T-cell (primary cell): ENCODE data around the gene DCT. TPM values are rescaled to one million over a fixed set of nuclear protein-coding genes. Genes with fewer than 3 reads are reported as not detected.
"Not testable (repeated sequence)": the region's sequence is repeated elsewhere in the genome, so short reads cannot be mapped to it uniquely, and the experiment has no call there.

Source experiments
- ATAC-seq, 4 experiments: fragments of 200-7000 bp in 3 of 4; fragments of 150-1000 bp in 1 of 4; cut with Tn5 transposase; replicated peaks in 1 of 4; 1 replicate in 3 of 4; 2 replicates in 1 of 4; pipeline ENCODE4 v1.10.0; 2021; ENCODE audit warnings: moderate library complexity in 3 of 4, mild to moderate bottlenecking in 2 of 4, moderate number of reproducible peaks in 1 of 4
- CTCF ChIA-PET, 2 donors: fragments of 300-600 bp; sonication (Branson Sonifier 250); formaldehyde crosslinking; loops; one replicate each; lab custom pipeline; 2022; ENCODE audit warnings: antibody characterized with exemption in 2 of 2; lab: Charles Lee
- POLR2A ChIA-PET, 2 donors: fragments of 300-600 bp; sonication (Branson Sonifier 250); formaldehyde crosslinking; loops; one replicate each; lab custom pipeline; 2022; ENCODE audit warnings: antibody characterized with exemption in 2 of 2; lab: Charles Lee
- DNase-seq, 35 experiments: peaks; one replicate each; pipeline versions ENCODE4 v3.0.0 to v3.0.0-alpha.2; 2013 to 2023
- H3K27ac ChIP-seq: one replicate; pipeline ENCODE4 v1.5.1; 2013; ENCODE audit warnings: low read length
- H3K27me3 ChIP-seq, 2 experiments: replicated peaks in 1 of 2; 1 replicate in 1 of 2; 2 replicates in 1 of 2; pipeline versions ENCODE4 v1.6.1 to v1.7.0; 2013; ENCODE audit warnings: low read length in 1 of 2, mixed read lengths in 1 of 2; ENCODE audit not compliant: control insufficient read depth in 2 of 2, insufficient read depth in 2 of 2; ENCODE audit errors: extremely low read depth in 1 of 2
- H3K36me3 ChIP-seq, 2 donors: 1 replicate in 1 of 2; 2 replicates in 1 of 2; pipeline versions ENCODE4 v1.6.1 to v1.7.0; 2013; ENCODE audit warnings: low read length in 1 of 2; ENCODE audit not compliant: control insufficient read depth in 2 of 2, insufficient read depth in 1 of 2; ENCODE audit errors: extremely low read depth in 1 of 2
- H3K4me1 ChIP-seq, 2 experiments: 1 replicate in 1 of 2; 2 replicates in 1 of 2; pipeline versions ENCODE4 v1.6.1 to v1.7.0; 2013; ENCODE audit warnings: low read length in 2 of 2, mixed read lengths in 1 of 2; ENCODE audit not compliant: insufficient read depth in 2 of 2, control insufficient read depth in 1 of 2; ENCODE audit errors: extremely low read depth in 1 of 2
- H3K4me3 ChIP-seq, 2 donors: 1 replicate in 1 of 2; 2 replicates in 1 of 2; pipeline versions ENCODE4 v1.5.1 to v1.7.0; 2013; ENCODE audit warnings: mild to moderate bottlenecking in 2 of 2, low read length in 1 of 2, moderate library complexity in 1 of 2; ENCODE audit not compliant: control insufficient read depth in 1 of 2; ENCODE audit errors: extremely low read depth in 1 of 2
- H3K9me3 ChIP-seq: 2 replicates; pipeline ENCODE4 v1.7.0; 2013
- H3K27ac Mint-ChIP-seq, 2 donors: one replicate each; pipeline ENCODE4 v1.8.0; 2020 to 2021; ENCODE audit warnings: mild to moderate bottlenecking in 2 of 2, mixed read lengths in 2 of 2
- H3K27me3 Mint-ChIP-seq, 2 donors: one replicate each; pipeline ENCODE4 v1.8.0; 2021 to 2022; ENCODE audit warnings: mixed read lengths in 2 of 2
- H3K36me3 Mint-ChIP-seq: one replicate; pipeline ENCODE4 v1.8.0; 2021; ENCODE audit warnings: mixed read lengths
- H3K4me1 Mint-ChIP-seq, 3 donors: one replicate each; pipeline ENCODE4 v1.8.0; 2020 to 2022; ENCODE audit warnings: mixed read lengths in 3 of 3, mild to moderate bottlenecking in 1 of 3
- H3K4me3 Mint-ChIP-seq, 3 donors: one replicate each; pipeline ENCODE4 v1.8.0; 2020 to 2022; ENCODE audit warnings: mild to moderate bottlenecking in 3 of 3, mixed read lengths in 3 of 3, moderate library complexity in 3 of 3
- H3K9me3 Mint-ChIP-seq, 3 donors: one replicate each; pipeline ENCODE4 v1.8.0; 2020 to 2022; ENCODE audit warnings: mixed read lengths in 3 of 3
- WGBS: methylation state at CpG from one replicate; pipeline ENCODE4 v1.1.5; 2013; ENCODE audit warnings: missing lambda C conversion rate; ENCODE audit not compliant: insufficient coverage; 5-methylcytosine and 5-hydroxymethylcytosine counted together
- total RNA-seq, 35 experiments: library from RNA in 6 of 35; stranded (reverse) in 6 of 35; fragments of 120-200 nt in 1 of 35; gene quantifications; one replicate each; pipeline versions ENCODE4 v1.2.1 to v1.2.4 and lab custom pipeline; 2013 to 2026

DCT gene
- under 1 TPM; 0.19 to 0.79 (median 0.43) TPM for total RNA-seq
- total RNA-seq (2013), result 0.55 TPM
- total RNA-seq (lab: John Stamatoyannopoulos, UW), result 0 to 3.0 (median 0.19) reads per million in 29 experiments

DNA sequence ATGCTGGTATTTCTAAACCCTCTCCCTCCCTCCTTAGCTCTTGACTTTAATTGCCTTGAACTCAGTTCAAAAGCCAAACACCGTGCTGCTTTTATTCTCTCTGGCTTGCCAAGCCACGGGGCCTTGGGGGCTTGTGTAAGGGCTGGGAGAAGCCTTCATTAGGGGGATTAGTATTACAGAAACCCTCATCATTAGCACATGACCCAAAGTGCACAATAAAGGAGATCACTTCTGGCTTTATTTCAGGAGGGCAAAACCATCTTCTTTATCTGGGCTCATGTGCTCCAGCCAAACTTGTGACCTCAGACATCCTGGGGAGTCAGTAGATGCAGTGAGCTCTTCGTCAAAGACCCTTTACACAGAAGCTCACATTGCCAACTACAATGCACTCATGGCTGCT is at the start of gene DCT:
Gene DCT (minus strand): TSS at position 67 of the 400 bp plus-strand sequence. CDS start 427 bp downstream, outside the sequence.
- DNase-seq, result no peak
- H3K4me1 Mint-ChIP-seq, result no peaks in the 10 kb centered on the region
- H3K4me3 Mint-ChIP-seq, result no peak within 1 kb of the TSS
- no peak within 1 kb of the TSS for H3K27ac Mint-ChIP-seq
- no peaks in the 10 kb centered on the region for H3K36me3 Mint-ChIP-seq
- H3K27me3 Mint-ChIP-seq, result peaks cover 4 to 5% of the 10 kb centered on the region in 2 donors
- Histone ChIP-seq H3K4me1 (no peaks in the 10 kb centered on the region), H3K36me3 (no peaks in the 10 kb centered on the region), H3K27me3 (peaks cover 0 to 10% of the 10 kb centered on the region in 2 experiments), H3K27ac (no peak within 1 kb of the TSS), H3K9me3 (no peaks in the 10 kb centered on the region), H3K4me3 (no peak within 1 kb of the TSS)
- POLR2A ChIA-PET, result no interaction called here
- WGBS, result 40% methylated on average over 1 of the region's 3 CpGs
- ATAC-seq, result no peak
- CTCF ChIA-PET, result no interaction called here
- no peaks in the 10 kb centered on the region for H3K9me3 Mint-ChIP-seq

DNA sequence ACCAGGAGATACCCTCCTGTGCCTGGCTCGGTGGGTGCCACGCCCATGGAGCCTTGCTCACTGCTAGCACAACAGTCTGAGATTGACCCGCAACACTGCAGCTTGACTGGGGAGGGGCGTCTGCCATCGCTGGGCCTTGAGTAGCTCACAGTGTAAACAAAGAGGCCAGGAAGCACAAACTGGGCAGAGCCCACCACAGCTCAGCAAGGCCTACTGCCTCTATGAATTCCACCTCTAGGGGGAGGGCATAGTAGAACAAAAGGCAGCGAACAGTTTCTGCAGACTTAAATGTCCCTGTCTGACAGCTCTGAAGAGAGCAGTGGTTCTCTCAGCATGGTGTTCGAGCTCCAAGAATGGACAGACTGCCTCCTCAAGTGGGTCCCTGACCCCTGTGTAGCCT is 47.5 kb upstream of the DCT start:
- H3K27me3 ChIP-seq, result peaks cover 0 to 12% of the 10 kb centered on the region in 2 experiments
- H3K27ac ChIP-seq, H3K27me3 Mint-ChIP-seq, H3K36me3 Mint-ChIP-seq, H3K4me1 ChIP-seq, H3K4me3 Mint-ChIP-seq, DNase-seq, CTCF ChIA-PET, H3K36me3 ChIP-seq, H3K4me1 Mint-ChIP-seq, H3K27ac Mint-ChIP-seq, POLR2A ChIA-PET, H3K9me3 ChIP-seq, H3K4me3 ChIP-seq, ATAC-seq: not testable (repeated sequence)
- 76% methylated on average over 7 of the region's 7 CpGs for WGBS
- H3K9me3 Mint-ChIP-seq, result peaks cover 0 to 18% (median 4%) of the 10 kb centered on the region in 3 donors

DNA sequence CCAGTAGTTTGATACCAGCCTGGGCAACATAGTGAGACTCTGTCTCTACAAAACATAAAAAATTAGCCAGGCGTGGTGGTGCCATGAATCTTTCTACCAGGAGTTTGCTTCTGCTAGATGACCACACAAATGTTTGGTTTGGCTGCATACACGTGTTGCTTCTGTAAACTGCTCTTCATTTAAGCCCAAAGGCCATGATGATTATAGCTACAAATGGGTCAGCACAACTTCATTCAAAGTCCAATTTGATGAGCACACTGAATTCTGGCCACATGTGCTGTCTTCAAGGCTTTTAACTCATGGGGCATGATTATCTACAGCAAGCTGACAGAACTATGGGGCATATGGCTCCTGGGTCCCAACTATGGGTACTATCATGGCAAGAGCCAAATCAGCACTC is 46.3 kb upstream of the DCT start:
- no peaks in the 10 kb centered on the region for H3K36me3 ChIP-seq
- no peak for ATAC-seq
- peaks cover 0 to 12% of the 10 kb centered on the region in 2 experiments for H3K27me3 ChIP-seq
- no peak overlapping the region for H3K4me3 ChIP-seq
- H3K36me3 Mint-ChIP-seq, result peaks cover 5% of the 10 kb centered on the region
- ChIA-PET CTCF (no interaction called here), POLR2A (no interaction called here)
- H3K9me3 Mint-ChIP-seq, result peaks cover 0 to 13% (median 4%) of the 10 kb centered on the region in 3 donors
- H3K27me3 Mint-ChIP-seq, result peaks cover 4 to 9% of the 10 kb centered on the region in 2 donors
- no peak for DNase-seq
- no peaks in the 10 kb centered on the region for H3K4me1 ChIP-seq
- H3K27ac ChIP-seq, result no peak overlapping the region
- H3K9me3 ChIP-seq, result no peaks in the 10 kb centered on the region
- H3K4me1 Mint-ChIP-seq, result peaks cover 0 to 5% (median 0%) of the 10 kb centered on the region in 3 donors
- H3K27ac Mint-ChIP-seq, result no peak overlapping the region
- WGBS, result 85% methylated on average over 2 of the region's 2 CpGs
- H3K4me3 Mint-ChIP-seq, result no peak overlapping the region

GRCh38 chr13:94524407-94524806 is 44.9 kb upstream of the DCT start:
- peaks cover 4 to 6% of the 10 kb centered on the region in 2 donors for H3K27me3 Mint-ChIP-seq
- ChIA-PET CTCF (no interaction called here), POLR2A (no interaction called here)
- peaks cover 0 to 12% of the 10 kb centered on the region in 2 experiments for H3K27me3 ChIP-seq
- no peak overlapping the region for H3K4me3 ChIP-seq
- no peaks in the 10 kb centered on the region for H3K4me1 ChIP-seq
- DNase-seq (no peak), ATAC-seq (no peak)
- H3K9me3 Mint-ChIP-seq, result peaks cover 0 to 8% (median 3%) of the 10 kb centered on the region in 3 donors
- no peaks in the 10 kb centered on the region for H3K36me3 ChIP-seq
- no peaks in the 10 kb centered on the region for H3K9me3 ChIP-seq
- H3K36me3 Mint-ChIP-seq, result peaks cover 5% of the 10 kb centered on the region
- no peak overlapping the region for H3K4me3 Mint-ChIP-seq
- no peak overlapping the region for H3K27ac ChIP-seq
- peaks cover 0 to 5% (median 0%) of the 10 kb centered on the region in 3 donors for H3K4me1 Mint-ChIP-seq
- H3K27ac Mint-ChIP-seq, result no peak overlapping the region
- 83% methylated on average over 7 of the region's 7 CpGs for WGBS

- no peaks in the 10 kb centered on the region for H3K36me3 Mint-ChIP-seq
- peaks cover 0 to 3% of the 10 kb centered on the region in 2 experiments for H3K27me3 ChIP-seq
- H3K9me3 ChIP-seq, result no peaks in the 10 kb centered on the region
- no peak overlapping the region for H3K27ac Mint-ChIP-seq
- DNase-seq (no peak), ATAC-seq (no peak)
- no peaks in the 10 kb centered on the region for H3K36me3 ChIP-seq
- peaks cover 0 to 4% of the 10 kb centered on the region in 2 donors for H3K27me3 Mint-ChIP-seq
- POLR2A ChIA-PET, result no interaction called here
- peaks cover 0 to 13% (median 0%) of the 10 kb centered on the region in 3 donors for H3K4me1 Mint-ChIP-seq
- no peak overlapping the region for H3K4me3 ChIP-seq
- no peaks in the 10 kb centered on the region for H3K4me1 ChIP-seq
- CTCF ChIA-PET, result no interaction called here
- H3K9me3 Mint-ChIP-seq, result no peaks in the 10 kb centered on the region
- H3K4me3 Mint-ChIP-seq, result no peak overlapping the region
- H3K27ac ChIP-seq, result no peak overlapping the region
These were observed 40.5 kb upstream of the DCT start for GRCh38 chr13:94520001-94520400.

DNA sequence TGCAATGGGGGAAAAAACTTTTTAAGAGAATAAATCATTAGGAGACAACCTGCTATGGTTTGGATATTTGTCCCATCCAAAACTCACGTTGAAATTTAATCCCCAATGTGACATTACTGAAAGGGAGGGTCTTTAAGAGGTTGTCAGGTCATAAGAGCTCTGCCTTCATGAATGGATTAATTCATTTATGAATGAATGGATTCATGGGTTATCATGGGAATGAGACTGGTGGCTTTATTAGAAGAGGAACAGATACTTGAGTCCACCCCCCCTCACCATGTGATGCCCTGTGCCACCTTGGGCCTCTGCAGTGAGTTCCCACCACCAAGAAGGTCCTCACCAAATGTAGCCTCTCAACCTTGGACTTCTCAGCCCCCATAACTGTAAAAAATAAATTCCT is 37.0 kb upstream of the DCT start:
- Mint-ChIP-seq H3K4me3 (no peak overlapping the region), H3K27me3 (peaks cover 0 to 2% of the 10 kb centered on the region in 2 donors), H3K36me3 (no peaks in the 10 kb centered on the region), H3K4me1 (peaks cover 0 to 9% (median 0%) of the 10 kb centered on the region in 3 donors), H3K9me3 (no peaks in the 10 kb centered on the region), H3K27ac (no peak overlapping the region)
- peaks cover 0 to 5% of the 10 kb centered on the region in 2 experiments for H3K27me3 ChIP-seq
- ATAC-seq, result no peak
- no CpG with 5 or more reads among the region's 1 CpG for WGBS
- no peaks in the 10 kb centered on the region for H3K36me3 ChIP-seq
- DNase-seq, result no peak
- H3K9me3 ChIP-seq, result no peaks in the 10 kb centered on the region
- no peak overlapping the region for H3K4me3 ChIP-seq
- POLR2A ChIA-PET, result interaction anchor here in 1 of 2 donors (0.6 kb wide), 1 partner anchor 9 kb away, joined by 3 read pairs; no protein-coding TSS in a partner anchor
- no peak overlapping the region for H3K27ac ChIP-seq
- CTCF ChIA-PET, result interaction anchor here in 1 of 2 donors (0.6 kb wide), 1 partner anchor 70 kb away, joined by 4 read pairs; no protein-coding TSS in a partner anchor
- H3K4me1 ChIP-seq, result no peaks in the 10 kb centered on the region
